OCI-LY7 (cell line): Measurements from ENCODE around the gene APOC1.

Source experiments
- EZH2phosphoT487 ChIP-seq: fragments of 200-600 bp; sonication (generic); IDR thresholded peaks from 2 replicates; pipeline ENCODE4 v1.6.1; 2018; ENCODE audit warnings: low read depth, borderline replicate concordance, mild to moderate bottlenecking, mixed run types, antibody characterized with exemption, low read length, moderate library complexity, mixed read lengths
- TF ChIP-seq, protein P1 (sequence below): fragments of 200-600 bp; sonication (generic); conservative IDR thresholded peaks from 2 replicates; pipeline ENCODE4 v1.5.1; 2014; ENCODE audit warnings: mild to moderate bottlenecking, antibody characterized with exemption, low read length, moderate library complexity, mixed read lengths

DNA sequence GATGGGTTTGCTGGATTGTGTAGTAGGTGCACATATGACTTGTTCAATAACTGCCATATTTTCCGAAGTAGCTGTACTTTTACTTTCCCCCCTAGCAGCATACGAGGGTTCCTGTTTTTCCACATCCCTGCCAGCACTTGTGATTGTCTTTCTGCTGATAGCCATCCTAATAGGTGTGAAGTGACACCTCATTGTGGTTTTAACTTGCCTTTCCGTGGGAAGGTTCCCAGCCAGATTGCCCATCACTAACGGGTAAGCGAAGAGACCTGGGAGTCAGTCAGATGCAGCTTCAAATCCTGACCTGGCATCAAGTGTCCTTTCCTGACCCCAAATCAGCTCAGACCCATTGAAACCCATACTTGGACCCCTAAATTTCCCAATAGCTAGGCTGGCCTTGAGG is 45.3 kb downstream of the APOC1 start:
- TF ChIP-seq, protein P1, sequence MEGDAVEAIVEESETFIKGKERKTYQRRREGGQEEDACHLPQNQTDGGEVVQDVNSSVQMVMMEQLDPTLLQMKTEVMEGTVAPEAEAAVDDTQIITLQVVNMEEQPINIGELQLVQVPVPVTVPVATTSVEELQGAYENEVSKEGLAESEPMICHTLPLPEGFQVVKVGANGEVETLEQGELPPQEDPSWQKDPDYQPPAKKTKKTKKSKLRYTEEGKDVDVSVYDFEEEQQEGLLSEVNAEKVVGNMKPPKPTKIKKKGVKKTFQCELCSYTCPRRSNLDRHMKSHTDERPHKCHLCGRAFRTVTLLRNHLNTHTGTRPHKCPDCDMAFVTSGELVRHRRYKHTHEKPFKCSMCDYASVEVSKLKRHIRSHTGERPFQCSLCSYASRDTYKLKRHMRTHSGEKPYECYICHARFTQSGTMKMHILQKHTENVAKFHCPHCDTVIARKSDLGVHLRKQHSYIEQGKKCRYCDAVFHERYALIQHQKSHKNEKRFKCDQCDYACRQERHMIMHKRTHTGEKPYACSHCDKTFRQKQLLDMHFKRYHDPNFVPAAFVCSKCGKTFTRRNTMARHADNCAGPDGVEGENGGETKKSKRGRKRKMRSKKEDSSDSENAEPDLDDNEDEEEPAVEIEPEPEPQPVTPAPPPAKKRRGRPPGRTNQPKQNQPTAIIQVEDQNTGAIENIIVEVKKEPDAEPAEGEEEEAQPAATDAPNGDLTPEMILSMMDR: no peak
- TF ChIP-seq EZH2phosphoT487: no peak
